Naive B cell (primary cell): ENCODE data around the gene STARD10. TPM values are rescaled to one million over a fixed set of nuclear protein-coding genes. Genes with fewer than 3 reads are reported as not detected.

ENCODE experiments used
- ATAC-seq, 2 donors: fragments of 150-1000 bp; cut with Tn5 transposase; 2 replicates each; pipeline ENCODE4 v1.10.0; 2021; ENCODE audit warnings: low read depth in 2 of 2, mild to moderate bottlenecking in 2 of 2, moderate library complexity in 2 of 2
- DNase-seq: peaks from one replicate; pipeline ENCODE4 v3.0.0; 2022
- H3K27ac Mint-ChIP-seq, 6 donors: one replicate each; pipeline ENCODE4 v1.8.0; 2020 to 2022; ENCODE audit warnings: mild to moderate bottlenecking in 6 of 6, mixed read lengths in 6 of 6, moderate library complexity in 5 of 6, inconsistent platforms in 2 of 6
- H3K27me3 Mint-ChIP-seq, 3 donors: one replicate each; pipeline ENCODE4 v1.8.0; 2021 to 2022; ENCODE audit warnings: mixed read lengths in 3 of 3, mild to moderate bottlenecking in 1 of 3
- H3K36me3 Mint-ChIP-seq, 2 donors: one replicate each; pipeline ENCODE4 v1.8.0; 2020 to 2022; ENCODE audit warnings: mixed read lengths in 2 of 2, inconsistent platforms in 1 of 2, mild to moderate bottlenecking in 1 of 2
- H3K4me1 Mint-ChIP-seq, 3 donors: one replicate each; pipeline ENCODE4 v1.8.0; 2020 to 2022; ENCODE audit warnings: mixed read lengths in 3 of 3, inconsistent platforms in 1 of 3, mild to moderate bottlenecking in 1 of 3, moderate library complexity in 1 of 3
- H3K4me3 Mint-ChIP-seq, 8 donors: one replicate each; pipeline ENCODE4 v1.8.0; 2020 to 2022; ENCODE audit warnings: mild to moderate bottlenecking in 8 of 8, mixed read lengths in 8 of 8, moderate library complexity in 8 of 8, inconsistent platforms in 2 of 8
- H3K9me3 Mint-ChIP-seq, 7 donors: one replicate each; pipeline ENCODE4 v1.8.0; 2020 to 2022; ENCODE audit warnings: mixed read lengths in 7 of 7, mild to moderate bottlenecking in 5 of 7, inconsistent platforms in 2 of 7, moderate library complexity in 1 of 7
- polyA plus RNA-seq, 6 donors: library from polyadenylated mRNA; unstranded; fragments of 300-500 nt; fragmentation: Illumina TruSeq; gene quantifications; one replicate each; pipeline ENCODE4 v1.2.3, GENCODE V29; 2021; ENCODE audit warnings: low read depth in 6 of 6

The STARD10 gene
- polyA plus RNA-seq, 6 donors from 2014 or later: 24.3 to 39.2 (median 30.7) TPM

DNA sequence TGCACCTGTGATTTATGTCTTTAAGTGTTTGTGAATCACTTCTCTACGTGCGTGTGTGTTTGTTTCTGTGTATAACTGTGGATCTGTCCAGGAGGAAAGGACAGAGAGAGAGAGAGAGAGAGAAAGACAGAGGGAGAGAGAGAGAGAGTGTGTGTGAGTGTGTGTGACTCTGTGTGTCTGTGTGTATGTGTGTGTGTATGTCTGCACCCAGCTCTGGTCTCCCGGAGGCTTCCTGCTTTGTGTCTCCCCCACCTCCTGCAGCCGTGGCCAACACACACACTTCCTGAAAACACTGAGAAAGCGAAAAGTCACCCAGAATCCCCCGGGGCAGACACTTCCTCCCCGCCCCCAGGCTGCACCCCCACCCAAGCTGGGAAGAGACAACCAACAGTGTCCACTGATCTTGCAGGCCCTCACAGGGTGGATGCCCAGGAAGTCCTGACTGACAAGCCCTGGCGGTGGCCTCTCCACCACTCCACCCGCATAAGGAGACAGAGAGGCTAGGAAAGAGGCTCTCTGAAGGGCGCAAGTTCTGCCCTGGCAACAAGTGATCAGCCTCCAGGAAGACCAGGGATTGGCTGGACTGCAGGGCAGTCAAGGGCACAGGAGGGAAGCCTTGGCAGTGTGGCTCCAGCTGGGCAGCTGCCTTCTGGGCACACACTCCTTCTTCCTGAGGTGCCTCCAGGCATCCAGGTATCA, 71.6 kb downstream of the STARD10 start:
- Mint-ChIP-seq H3K27me3 (no peaks in the 10 kb centered on the region), H3K4me1 (peaks cover 70 to 83% (median 70%) of the 10 kb centered on the region in 3 donors), H3K4me3 (peak overlapping the region; percentile 83 to 99 (median 92)), H3K27ac (peak overlapping the region; percentile 90 to 98 (median 97)), H3K36me3 (peaks cover 0 to under 1% of the 10 kb centered on the region in 2 donors), H3K9me3 (no peaks in the 10 kb centered on the region)
- peak; percentile 87 to 88 for ATAC-seq
- peak; percentile 88 for DNase-seq

DNA sequence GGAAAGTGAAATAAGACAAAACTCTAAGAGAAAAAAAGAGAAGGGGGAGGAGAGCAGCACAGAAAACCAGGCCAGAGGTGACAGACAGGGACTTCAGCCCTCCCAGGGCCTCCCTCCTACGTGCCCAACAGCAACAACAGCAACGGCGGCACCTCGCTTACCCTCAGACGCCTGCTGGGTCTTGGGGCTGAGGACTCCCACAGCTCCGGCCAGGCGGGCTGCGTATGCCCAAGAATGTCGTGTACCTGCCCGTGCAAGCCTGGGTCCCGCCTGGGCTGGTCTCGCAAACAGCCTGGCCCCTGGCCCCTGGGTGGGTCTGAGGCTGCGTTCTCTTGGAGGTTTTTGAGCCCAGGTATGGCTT, 72.2 kb downstream of the STARD10 start:
- ATAC-seq: peak; percentile 2 to 3
- Mint-ChIP-seq H3K27me3 (no peaks in the 10 kb centered on the region), H3K36me3 (no peaks in the 10 kb centered on the region), H3K4me3 (peak overlapping the region; percentile 83 to 99 (median 92)), H3K9me3 (no peaks in the 10 kb centered on the region), H3K4me1 (peaks cover 69 to 82% (median 70%) of the 10 kb centered on the region in 3 donors), H3K27ac (peak overlapping the region; percentile 90 to 98 (median 98))
- DNase-seq: no peak

DNA sequence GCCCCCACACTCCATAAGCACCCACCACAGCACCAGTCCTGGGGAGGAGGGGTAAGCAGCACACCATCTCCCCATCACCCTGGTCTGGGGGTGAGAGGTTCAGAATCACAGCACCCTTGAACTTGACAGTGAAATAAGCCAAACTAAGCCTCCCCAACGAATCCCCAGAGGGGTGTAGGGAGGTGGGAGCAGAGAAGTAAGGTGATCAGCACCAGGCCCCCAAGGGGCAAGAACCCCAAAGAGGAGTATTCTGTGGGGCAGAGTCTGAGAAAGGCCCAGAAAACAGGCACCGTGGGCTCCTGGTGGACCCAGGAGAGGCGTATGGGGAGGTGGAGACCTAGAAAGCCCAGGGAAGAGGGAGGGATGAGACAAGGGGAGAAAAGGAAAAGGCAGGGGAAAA, 72.6 kb downstream of the STARD10 start:
- Mint-ChIP-seq H3K27me3 (no peaks in the 10 kb centered on the region), H3K4me1 (peaks cover 67 to 86% (median 71%) of the 10 kb centered on the region in 3 donors), H3K9me3 (no peaks in the 10 kb centered on the region), H3K4me3 (peak overlapping the region; percentile 83 to 99 (median 92)), H3K27ac (peak overlapping the region in 5 of 6 donors; percentile 90 to 98 (median 97)), H3K36me3 (no peaks in the 10 kb centered on the region)
- DNase-seq (no peak), ATAC-seq (no peak)

DNA sequence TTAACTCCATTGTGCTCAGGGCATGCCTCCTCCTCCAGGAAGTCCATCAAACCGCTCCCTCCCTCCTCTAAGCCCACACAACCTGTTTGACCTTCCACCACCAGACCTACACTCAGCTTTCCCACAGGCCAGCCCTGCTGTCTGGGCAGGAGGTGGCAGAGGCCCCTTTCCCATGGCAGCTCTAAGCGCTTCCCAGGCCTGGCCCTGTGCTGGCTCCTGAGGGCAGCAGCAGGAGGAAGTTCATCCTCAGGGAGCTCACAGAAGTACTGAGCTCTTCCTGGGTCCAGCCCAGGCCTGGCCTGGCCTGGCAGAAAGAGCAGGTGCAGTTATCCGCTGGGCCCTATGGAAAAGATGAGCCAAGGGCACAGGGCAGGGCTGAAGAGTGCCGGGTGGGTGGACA, 73.1 kb downstream of the STARD10 start:
- Mint-ChIP-seq H3K4me3 (peak overlapping the region; percentile 83 to 99 (median 92)), H3K9me3 (no peaks in the 10 kb centered on the region), H3K4me1 (peaks cover 66 to 87% (median 71%) of the 10 kb centered on the region in 3 donors), H3K27ac (peak overlapping the region; percentile 90 to 98 (median 92)), H3K36me3 (no peaks in the 10 kb centered on the region), H3K27me3 (no peaks in the 10 kb centered on the region)
- no peak for DNase-seq
- no peak for ATAC-seq

DNA sequence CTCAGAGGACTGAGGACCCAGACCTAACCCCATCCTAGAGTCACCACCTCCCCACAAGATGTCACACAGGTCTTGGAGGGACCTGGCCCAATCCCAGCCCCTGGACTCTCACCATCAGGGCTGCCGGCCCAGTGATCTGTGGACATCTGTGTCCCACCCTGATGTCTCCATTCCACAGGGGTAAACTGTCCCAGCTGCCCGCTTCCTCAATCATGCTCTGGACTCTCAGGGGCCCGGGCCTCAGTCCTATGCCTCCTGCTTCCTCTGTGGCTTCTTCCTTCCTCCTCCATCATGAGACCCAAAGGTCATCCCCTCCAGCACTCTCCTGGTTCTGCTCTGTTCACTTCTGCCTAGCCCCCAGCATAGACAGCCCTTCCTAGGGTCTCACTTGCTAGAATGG, 73.8 kb downstream of the STARD10 start:
- Mint-ChIP-seq H3K4me1 (peaks cover 64 to 84% (median 69%) of the 10 kb centered on the region in 3 donors), H3K27me3 (no peaks in the 10 kb centered on the region), H3K4me3 (peak overlapping the region; percentile 60 to 99 (median 74)), H3K36me3 (no peaks in the 10 kb centered on the region), H3K27ac (peak overlapping the region; percentile 64 to 98 (median 91)), H3K9me3 (no peaks in the 10 kb centered on the region)
- no peak for DNase-seq
- ATAC-seq: no peak

DNA sequence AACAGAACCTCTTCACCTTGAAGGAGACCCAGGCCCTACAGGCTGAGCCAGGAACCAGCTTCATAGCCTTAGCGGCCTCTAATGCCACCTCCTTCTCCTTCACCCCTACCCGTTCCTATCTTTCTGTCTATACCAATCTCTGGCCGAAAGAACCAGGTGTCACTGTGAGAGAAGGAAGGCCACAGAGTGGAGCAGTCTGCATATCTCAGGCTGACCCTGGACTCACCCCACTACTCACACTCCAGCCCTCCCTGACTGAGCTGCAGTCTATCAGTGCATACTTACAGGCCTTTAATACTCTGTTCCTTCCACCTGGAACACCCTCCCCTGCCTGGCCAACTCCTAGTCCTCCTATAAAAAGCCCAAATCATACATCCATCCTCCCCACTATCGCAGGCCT, 74.3 kb downstream of the STARD10 start:
- no peak for ATAC-seq
- Mint-ChIP-seq H3K9me3 (no peaks in the 10 kb centered on the region), H3K27ac (peak overlapping the region; percentile 31 to 98 (median 91)), H3K4me3 (peak overlapping the region; percentile 21 to 99 (median 60)), H3K36me3 (no peaks in the 10 kb centered on the region), H3K4me1 (peaks cover 67 to 84% (median 72%) of the 10 kb centered on the region in 3 donors), H3K27me3 (no peaks in the 10 kb centered on the region)
- no peak for DNase-seq

DNA sequence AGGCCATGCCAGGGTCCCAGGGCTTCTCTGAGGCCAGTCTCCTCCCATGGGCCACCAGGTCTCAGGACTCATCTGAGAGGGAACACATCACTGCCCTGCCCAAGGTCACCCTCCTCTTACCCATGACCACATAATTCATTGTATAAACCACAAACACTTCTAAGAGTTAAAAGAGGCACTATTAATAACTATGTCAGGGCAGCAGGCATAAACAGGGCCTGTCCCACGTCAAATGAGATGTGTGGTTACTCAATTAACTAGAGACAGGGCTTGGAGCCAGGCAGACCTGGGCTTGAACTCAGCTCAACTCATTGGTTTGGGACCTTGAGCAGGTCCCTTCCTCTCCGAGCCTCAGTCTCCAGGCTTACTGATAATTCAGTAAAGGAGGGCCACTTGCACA, 74.7 kb downstream of the STARD10 start:
- Mint-ChIP-seq H3K36me3 (no peaks in the 10 kb centered on the region), H3K27me3 (no peaks in the 10 kb centered on the region), H3K27ac (peak overlapping the region in 4 of 6 donors; percentile 34 to 92 (median 64)), H3K4me3 (peak overlapping the region in 7 of 8 donors; percentile 15 to 99 (median 60)), H3K9me3 (no peaks in the 10 kb centered on the region), H3K4me1 (peaks cover 71 to 84% (median 76%) of the 10 kb centered on the region in 3 donors)
- DNase-seq: no peak
- ATAC-seq: no peak

DNA sequence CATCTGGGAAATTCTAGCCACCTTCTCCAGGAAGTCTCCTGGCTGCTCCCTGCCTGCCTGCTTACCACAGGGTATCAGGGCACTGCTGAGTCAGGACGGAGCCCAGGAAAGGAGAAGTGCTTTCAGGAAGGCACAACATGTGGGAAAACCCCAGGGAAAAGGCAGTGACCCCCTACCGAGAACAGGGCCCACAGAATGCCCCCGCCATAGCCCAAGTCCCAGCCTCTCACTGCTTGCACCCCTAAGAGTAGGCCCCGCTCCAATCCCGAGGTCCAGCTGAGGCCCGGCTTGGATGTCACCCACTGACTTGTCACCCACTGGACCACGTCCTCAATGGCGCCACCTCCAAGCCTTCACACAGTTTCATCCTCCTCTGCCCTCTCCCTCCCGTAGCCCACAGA, 75.7 kb downstream of the STARD10 start:
- Mint-ChIP-seq H3K9me3 (no peaks in the 10 kb centered on the region), H3K4me3 (peak overlapping the region in 1 of 8 donors; percentile 61), H3K27ac (peak overlapping the region in 5 of 6 donors; percentile 21 to 94 (median 56)), H3K27me3 (no peaks in the 10 kb centered on the region), H3K36me3 (no peaks in the 10 kb centered on the region), H3K4me1 (peaks cover 65 to 80% (median 79%) of the 10 kb centered on the region in 3 donors)
- DNase-seq (no peak), ATAC-seq (no peak)

DNA sequence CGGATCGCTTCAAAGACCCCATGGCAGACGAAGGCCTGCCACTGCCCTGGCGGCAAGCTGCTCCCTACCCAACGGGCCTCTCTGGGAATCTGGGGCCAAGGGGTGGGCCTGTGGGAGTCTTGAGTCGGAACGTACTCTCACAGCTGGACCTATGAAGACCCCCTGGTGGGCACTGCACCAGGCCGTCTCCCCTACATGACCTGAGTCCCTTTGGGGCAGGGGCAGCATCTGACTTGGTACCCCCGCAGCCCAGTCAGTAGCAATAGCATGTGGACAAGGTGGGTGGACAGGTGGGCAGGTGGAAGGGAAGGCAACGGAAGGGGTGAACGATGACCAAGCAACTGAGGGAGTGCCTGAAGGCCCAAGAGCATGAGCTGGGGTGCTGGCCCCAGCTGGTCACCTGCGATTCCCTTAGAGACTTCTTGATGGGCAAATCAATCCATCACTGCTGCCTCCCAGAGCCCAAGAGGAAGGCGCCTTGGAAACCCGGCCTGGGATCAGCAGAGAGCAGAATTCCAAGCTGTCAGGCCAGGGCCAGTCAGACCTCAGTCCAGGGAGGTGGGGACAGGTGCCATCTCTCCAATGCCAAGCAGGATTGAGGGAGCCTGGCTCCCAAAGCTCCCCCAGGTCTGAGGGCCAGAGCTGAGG, 76.9 kb downstream of the STARD10 start:
- Mint-ChIP-seq H3K4me3 (no peak overlapping the region), H3K4me1 (peaks cover 58 to 79% (median 67%) of the 10 kb centered on the region in 3 donors), H3K27me3 (no peaks in the 10 kb centered on the region), H3K27ac (peak overlapping the region in 1 of 6 donors; percentile 34), H3K36me3 (peaks cover 0 to 8% of the 10 kb centered on the region in 2 donors), H3K9me3 (no peaks in the 10 kb centered on the region)
- ATAC-seq (no peak), DNase-seq (no peak)

DNA sequence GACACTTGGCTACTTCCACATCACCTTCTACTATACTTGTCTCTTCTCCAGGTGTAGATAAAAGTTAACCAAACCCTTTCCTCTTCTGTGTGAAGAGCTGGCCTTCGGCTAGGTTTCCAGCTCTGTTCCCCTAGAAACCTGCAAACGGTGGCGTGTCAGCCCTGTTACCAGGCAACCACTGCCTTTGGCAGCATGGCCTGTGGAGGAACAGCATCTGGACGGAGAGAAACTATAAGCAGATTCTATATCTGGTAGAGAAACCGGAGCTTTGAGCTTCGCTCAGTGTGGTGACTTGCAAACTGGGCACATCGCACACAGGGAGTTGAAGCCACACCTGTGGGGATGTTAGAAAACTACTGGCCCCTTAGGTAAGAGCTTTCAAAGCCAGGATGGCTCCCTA, 77.6 kb downstream of the STARD10 start:
- Mint-ChIP-seq H3K27ac (peak overlapping the region in 2 of 6 donors; percentile 37 to 66), H3K9me3 (no peaks in the 10 kb centered on the region), H3K36me3 (peaks cover 0 to 8% of the 10 kb centered on the region in 2 donors), H3K27me3 (no peaks in the 10 kb centered on the region), H3K4me1 (peaks cover 52 to 74% (median 61%) of the 10 kb centered on the region in 3 donors), H3K4me3 (no peak overlapping the region)
- DNase-seq (no peak), ATAC-seq (no peak)

DNA sequence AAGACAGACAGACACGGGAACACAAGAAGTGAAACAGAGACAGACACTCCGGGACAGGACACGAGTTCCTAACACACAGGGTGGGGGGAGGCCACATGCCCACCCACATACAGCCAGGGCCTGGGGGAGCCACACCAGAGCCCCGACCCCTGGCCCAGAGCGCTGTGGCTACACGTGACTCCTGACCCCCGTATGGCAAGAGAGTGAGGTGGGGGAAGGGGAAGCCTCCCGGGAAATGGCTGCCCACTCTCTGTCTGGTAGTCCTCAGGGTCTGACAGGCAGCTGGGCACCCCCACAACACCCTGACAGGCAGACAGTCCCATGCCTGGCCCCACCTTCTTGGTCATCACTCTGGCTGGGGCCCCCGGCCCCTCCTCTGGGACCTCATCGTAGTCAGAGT, 81.0 kb downstream of the STARD10 start:
- DNase-seq: no peak
- Mint-ChIP-seq H3K27me3 (no peaks in the 10 kb centered on the region), H3K9me3 (no peaks in the 10 kb centered on the region), H3K27ac (peak overlapping the region in 1 of 6 donors; percentile 4), H3K4me3 (no peak overlapping the region), H3K36me3 (peaks cover 0 to 30% of the 10 kb centered on the region in 2 donors), H3K4me1 (peaks cover 29 to 58% (median 42%) of the 10 kb centered on the region in 3 donors)
- no peak for ATAC-seq

DNA sequence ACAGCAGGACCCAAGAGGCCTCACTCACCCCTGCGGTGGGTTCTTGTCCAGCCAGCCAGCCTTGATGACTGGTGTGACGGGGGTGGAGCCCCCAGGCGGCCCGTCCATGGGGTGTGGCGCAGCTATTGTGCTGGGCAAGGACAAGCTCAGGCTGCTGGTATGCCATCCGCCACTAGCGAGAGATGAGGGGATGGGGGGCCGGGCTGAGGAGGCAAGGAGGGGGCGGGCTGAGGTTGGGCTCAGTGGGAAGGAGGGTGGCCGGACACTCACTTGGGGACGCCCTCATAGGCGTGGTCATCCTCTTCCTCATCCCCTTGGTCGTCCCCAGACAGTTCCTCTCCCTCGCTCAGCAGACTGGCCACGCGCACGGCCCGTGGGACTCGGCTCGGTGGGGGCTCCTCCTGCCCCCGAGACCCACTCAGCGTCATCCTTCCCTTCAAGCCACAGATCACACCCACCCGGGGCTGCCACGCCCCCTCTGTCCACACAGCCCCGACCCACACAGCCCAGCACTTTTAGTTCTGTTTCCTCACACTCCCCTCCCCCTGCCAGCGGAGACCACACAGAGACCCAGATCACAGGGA, 81.6 kb downstream of the STARD10 start:
- DNase-seq (no peak), ATAC-seq (no peak)
- H3K9me3 Mint-ChIP-seq: no peaks in the 10 kb centered on the region
- H3K4me3 Mint-ChIP-seq: no peak overlapping the region
- peaks cover 5 to 36% of the 10 kb centered on the region in 2 donors for H3K36me3 Mint-ChIP-seq
- H3K4me1 Mint-ChIP-seq: peaks cover 25 to 53% (median 42%) of the 10 kb centered on the region in 3 donors
- peak overlapping the region in 1 of 6 donors; percentile 4 for H3K27ac Mint-ChIP-seq
- no peaks in the 10 kb centered on the region for H3K27me3 Mint-ChIP-seq

DNA sequence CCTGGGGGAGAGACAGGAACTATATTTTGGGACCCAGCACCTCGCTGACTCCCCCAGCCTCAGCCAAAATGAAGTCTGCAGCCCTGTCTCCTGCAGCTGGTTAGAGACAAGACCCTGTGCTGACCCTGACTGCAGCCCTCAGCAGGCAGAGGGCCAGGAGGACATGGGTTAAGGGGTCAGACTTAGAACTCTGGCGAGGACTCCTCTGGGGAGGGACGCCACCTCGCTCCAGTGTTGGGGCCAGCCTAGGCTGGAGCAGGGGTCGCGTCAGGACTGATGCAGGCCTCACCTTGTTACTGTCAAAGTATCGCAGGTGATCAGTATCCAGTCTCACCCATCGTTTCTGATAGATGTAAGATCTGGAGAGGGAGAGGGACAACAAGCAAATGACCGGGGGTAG, 82.7 kb downstream of the STARD10 start:
- Mint-ChIP-seq H3K9me3 (no peaks in the 10 kb centered on the region), H3K36me3 (peaks cover 5 to 47% of the 10 kb centered on the region in 2 donors), H3K4me1 (peaks cover 21 to 53% (median 49%) of the 10 kb centered on the region in 3 donors), H3K4me3 (no peak overlapping the region), H3K27me3 (no peaks in the 10 kb centered on the region), H3K27ac (no peak overlapping the region)
- no peak for DNase-seq
- no peak for ATAC-seq
